Mucosa of rectum (tissue), 2 donors: ENCODE data around the gene SAG.

Source experiments
- H3K27ac ChIP-seq, 2 donors: one replicate each; pipeline ENCODE4 v1.7.0; 2013; ENCODE audit warnings: inconsistent platforms in 2 of 2, low read depth in 2 of 2, low read length in 2 of 2
- H3K27me3 ChIP-seq, 2 donors: one replicate each; pipeline ENCODE4 v1.7.0; 2013; ENCODE audit warnings: low read length in 2 of 2; ENCODE audit not compliant: control insufficient read depth in 2 of 2, insufficient read depth in 2 of 2
- H3K36me3 ChIP-seq, 2 donors: one replicate each; pipeline ENCODE4 v1.7.0; 2013; ENCODE audit warnings: low read length in 2 of 2; ENCODE audit not compliant: control insufficient read depth in 2 of 2, insufficient read depth in 2 of 2
- H3K4me1 ChIP-seq, 2 donors: one replicate each; pipeline ENCODE4 v1.7.0; 2013; ENCODE audit warnings: low read length in 2 of 2, mild to moderate bottlenecking in 1 of 2; ENCODE audit not compliant: control insufficient read depth in 2 of 2, insufficient read depth in 2 of 2
- H3K4me3 ChIP-seq, 2 donors: one replicate each; pipeline ENCODE4 v1.7.0; 2013; ENCODE audit warnings: low read length in 2 of 2
- H3K9ac ChIP-seq, 2 donors: one replicate each; pipeline ENCODE4 v1.7.0; 2013; ENCODE audit warnings: low read length in 2 of 2, low read depth in 1 of 2, mild to moderate bottlenecking in 1 of 2
- H3K9me3 ChIP-seq, 2 donors: one replicate each; pipeline ENCODE4 v1.7.0; 2013; ENCODE audit warnings: low read length in 2 of 2; ENCODE audit not compliant: control insufficient read depth in 2 of 2
- donor health status: healthy.
- donor health status: Normal muscosa, but diverticular disease.

The SAG gene

DNA sequence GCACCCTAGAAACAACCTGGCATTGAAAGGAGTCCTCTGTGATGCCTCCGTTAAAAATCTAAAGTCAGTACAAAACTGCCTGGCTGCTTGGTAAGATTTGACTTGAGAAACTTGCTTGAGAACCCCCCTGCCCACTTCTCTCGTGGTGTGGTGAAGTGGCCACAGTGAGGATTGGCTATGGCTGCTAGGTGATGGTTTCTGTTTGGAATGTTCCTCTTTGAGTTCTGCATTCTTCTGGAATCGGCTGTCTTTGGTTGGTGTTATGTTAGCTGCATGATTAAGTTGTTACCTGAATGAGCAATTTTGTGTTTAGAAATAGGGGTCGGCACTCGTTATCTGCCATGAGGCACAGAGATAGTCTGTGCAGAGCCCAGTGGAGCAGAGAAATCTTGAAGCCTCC, 21.7 kb upstream of the SAG start:
- Histone ChIP-seq H3K4me3 (no peak overlapping the region), H3K9ac (no peak overlapping the region), H3K36me3 (peaks cover 72% of the 10 kb centered on the region in 2 donors), H3K27ac (no peak overlapping the region), H3K9me3 (no peaks in the 10 kb centered on the region), H3K4me1 (peaks cover 0 to 4% of the 10 kb centered on the region in 2 donors), H3K27me3 (no peaks in the 10 kb centered on the region)

DNA sequence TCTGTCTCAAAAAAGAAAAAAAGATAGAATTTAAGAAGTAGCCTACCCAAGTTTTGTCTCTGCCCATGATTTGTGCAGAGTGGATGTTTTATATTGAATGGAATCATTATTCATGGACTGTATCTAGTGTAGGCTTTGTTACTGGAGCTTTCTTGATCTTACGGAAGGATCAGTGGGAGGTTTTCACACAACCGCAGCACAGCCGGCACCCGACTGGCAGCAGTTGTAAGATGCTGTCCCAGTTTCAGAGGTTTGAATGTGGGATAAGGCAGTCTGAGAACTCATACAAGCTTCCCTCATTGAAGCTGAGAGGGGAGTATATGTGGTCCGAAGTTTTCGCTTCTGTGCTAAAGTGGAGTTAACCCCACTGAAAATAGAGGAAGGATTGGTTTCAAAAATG, 19.7 kb upstream of the SAG start:
- H3K27me3 ChIP-seq: no peaks in the 10 kb centered on the region
- H3K9ac ChIP-seq: no peak overlapping the region
- no peak overlapping the region for H3K4me3 ChIP-seq
- H3K36me3 ChIP-seq: peaks cover 71 to 72% of the 10 kb centered on the region in 2 donors
- H3K4me1 ChIP-seq: no peaks in the 10 kb centered on the region
- no peaks in the 10 kb centered on the region for H3K9me3 ChIP-seq
- H3K27ac ChIP-seq: no peak overlapping the region

DNA sequence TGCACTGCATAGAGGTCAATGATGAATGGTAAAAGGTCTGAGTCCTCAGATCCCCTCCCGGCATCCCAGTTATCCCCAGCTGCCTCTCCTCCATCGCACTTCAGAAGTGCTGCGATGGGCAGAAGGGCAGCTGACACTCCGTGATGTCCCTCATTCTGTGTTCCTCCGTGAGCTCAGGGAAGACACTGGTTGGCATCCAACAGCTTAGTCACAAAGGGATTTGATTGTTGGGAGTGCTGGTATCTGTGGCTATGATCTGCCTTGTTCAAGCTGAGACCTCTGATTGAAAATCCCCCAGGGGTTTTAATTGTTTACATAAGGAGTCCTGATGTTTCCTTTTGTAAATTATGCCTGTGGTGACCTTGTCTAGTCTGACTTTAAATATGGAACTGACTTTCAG, 19.0 kb upstream of the SAG start:
- peaks cover 75 to 77% of the 10 kb centered on the region in 2 donors for H3K36me3 ChIP-seq

DNA sequence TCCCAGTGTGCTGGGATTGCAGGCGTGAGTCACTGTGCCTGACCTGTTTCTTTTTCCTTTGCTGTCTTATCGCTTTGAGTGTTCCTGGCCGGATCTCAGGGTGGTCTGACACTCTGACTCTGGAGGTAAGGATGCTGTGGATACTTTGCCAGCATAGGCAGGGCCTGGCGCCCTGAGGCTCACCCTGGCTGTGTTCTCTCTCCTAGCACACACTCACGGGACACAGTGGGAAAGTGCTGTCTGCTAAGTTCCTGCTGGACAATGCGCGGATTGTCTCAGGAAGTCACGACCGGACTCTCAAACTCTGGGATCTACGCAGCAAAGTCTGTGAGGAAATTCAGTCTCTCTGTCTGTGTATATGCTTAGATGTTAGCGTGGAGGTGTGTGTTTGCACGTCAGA, 18.0 kb upstream of the SAG start:
- Histone ChIP-seq H3K4me1 (no peaks in the 10 kb centered on the region), H3K9me3 (no peaks in the 10 kb centered on the region), H3K27me3 (no peaks in the 10 kb centered on the region), H3K27ac (no peak overlapping the region), H3K9ac (no peak overlapping the region), H3K36me3 (peaks cover 84% of the 10 kb centered on the region in 2 donors), H3K4me3 (no peak overlapping the region)

More for the DNA sequence above, 19.0 kb upstream of the SAG start:
- no peaks in the 10 kb centered on the region for H3K9me3 ChIP-seq
- H3K4me3 ChIP-seq: no peak overlapping the region
- no peak overlapping the region for H3K9ac ChIP-seq
- H3K4me1 ChIP-seq: no peaks in the 10 kb centered on the region
- H3K27me3 ChIP-seq: no peaks in the 10 kb centered on the region
- no peak overlapping the region for H3K27ac ChIP-seq

DNA sequence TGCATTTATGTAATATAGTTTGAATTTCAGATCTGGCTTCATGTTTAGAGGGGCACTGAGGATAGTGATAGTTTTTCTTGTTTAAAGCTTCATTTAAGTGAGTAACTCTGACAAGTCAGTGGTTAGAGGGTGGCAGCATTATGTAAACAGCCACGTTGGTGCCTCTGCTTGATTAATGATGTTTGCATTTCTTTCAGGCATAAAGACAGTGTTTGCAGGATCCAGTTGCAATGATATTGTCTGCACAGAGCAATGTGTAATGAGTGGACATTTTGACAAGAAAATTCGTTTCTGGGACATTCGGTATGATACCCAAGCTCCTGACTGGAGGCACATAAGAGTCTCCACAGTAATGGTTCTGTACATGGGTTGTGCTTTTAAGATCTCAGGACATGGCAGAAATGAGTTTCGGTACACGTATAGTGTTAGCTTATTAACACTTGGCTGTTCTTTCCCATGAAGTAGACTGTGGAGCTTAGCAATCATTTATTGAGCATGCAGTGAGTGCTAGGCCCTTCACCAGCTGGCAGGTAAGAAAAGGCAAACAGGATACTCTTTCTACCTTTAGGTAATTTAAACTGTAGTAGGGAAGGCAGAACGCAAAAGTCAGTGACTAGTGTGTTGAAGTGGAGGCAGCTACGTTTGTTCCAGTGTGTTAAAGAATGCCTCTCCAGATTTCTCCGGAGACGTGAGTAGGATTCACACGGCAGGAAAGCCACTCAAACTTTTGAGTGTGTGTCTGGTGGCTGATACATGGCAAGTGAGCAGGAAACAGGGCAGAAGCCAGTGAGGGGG, 17.4 kb upstream of the SAG start:
- no peak overlapping the region for H3K27ac ChIP-seq
- no peaks in the 10 kb centered on the region for H3K4me1 ChIP-seq
- H3K36me3 ChIP-seq: peaks cover 80 to 85% of the 10 kb centered on the region in 2 donors
- H3K27me3 ChIP-seq: no peaks in the 10 kb centered on the region
- H3K4me3 ChIP-seq: no peak overlapping the region
- no peaks in the 10 kb centered on the region for H3K9me3 ChIP-seq
- no peak overlapping the region for H3K9ac ChIP-seq

DNA sequence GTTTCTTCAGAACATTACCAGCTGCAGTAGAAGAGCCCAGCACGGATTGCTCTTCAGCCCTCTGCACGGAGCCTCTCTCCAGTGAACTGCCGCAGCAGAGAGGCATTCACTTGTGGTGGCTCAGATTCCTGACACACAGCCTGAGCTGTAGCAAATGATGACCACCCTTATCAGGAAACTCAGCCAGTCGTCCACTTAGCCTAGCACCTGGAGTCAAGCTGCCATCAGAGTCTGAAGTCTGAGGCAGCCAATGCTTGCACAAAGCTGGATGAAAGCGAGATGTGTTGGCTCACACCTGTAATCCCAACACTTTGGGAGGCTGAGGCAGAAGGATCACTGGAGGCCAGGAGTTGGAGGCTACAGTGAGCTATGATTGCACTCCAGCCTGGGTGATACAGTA, 11.7 kb upstream of the SAG start:
- Histone ChIP-seq H3K27ac (no peak overlapping the region), H3K36me3 (peaks cover 42 to 54% of the 10 kb centered on the region in 2 donors), H3K9ac (no peak overlapping the region), H3K9me3 (peaks cover 0 to 2% of the 10 kb centered on the region in 2 donors), H3K4me3 (no peak overlapping the region), H3K4me1 (peaks cover 3 to 14% of the 10 kb centered on the region in 2 donors), H3K27me3 (no peaks in the 10 kb centered on the region)

DNA sequence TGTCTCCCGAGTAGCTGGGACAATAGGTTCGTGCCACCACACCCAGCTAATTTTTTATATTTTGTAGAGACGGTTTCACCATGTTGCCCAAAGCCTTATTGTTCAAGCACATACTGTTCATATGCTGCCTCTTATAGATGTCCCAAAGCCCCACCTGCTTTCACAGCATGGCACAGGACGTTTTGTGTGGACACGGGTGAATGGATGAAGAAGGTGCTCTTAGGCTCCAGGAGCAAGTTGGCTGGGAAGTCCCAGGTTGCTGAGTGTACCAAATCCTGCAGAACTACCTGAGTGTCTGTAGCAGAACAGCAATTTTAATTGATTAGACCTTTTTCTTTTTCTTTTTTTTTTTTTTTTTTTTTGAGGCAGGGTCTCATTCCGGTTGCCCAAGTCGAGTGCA, 10.5 kb upstream of the SAG start:
- Histone ChIP-seq H3K27me3 (no peaks in the 10 kb centered on the region), H3K9ac (no peak overlapping the region), H3K27ac (no peak overlapping the region), H3K4me1 (peaks cover 3 to 14% of the 10 kb centered on the region in 2 donors), H3K9me3 (peaks cover 0 to 2% of the 10 kb centered on the region in 2 donors), H3K4me3 (no peak overlapping the region), H3K36me3 (peaks cover 30 to 42% of the 10 kb centered on the region in 2 donors)

DNA sequence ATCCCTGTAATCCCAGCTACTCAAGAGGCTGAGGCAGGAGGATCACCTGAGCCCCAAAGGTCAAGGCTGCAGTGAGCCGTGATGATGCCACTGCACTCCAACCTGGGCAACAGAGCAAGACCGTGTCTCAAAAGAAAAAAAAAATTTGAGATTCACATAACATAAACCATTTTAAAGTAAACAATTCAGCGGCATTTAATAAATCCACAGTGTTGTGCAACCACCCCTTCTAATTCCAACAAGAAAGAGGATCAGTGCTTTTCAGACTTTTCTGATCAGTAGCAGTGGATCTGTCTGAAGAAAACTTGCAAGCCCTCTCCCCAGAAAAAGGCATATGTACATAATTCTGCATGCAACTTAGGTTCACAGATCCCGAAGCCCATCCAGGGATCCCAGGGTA, 7.2 kb upstream of the SAG start:
- H3K9ac ChIP-seq: no peak overlapping the region

DNA sequence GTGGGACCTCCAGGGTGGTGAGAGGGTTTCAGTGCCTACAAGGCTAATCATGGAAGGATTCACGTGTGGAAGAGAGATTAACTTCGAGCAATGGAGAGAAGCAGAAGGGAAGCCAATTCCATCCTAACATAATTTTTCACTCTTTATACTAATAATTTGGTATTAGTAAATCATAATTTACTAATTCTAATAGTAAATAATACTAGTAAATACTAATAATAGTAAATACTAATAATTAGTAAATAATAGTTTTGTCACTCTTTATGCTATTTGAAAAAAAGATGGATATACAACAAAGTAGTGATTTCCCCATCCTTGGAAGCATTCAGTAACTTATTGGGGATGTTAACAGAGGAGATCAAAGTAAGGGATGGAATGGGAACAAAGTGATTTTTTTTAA, 6.4 kb upstream of the SAG start:
- H3K9me3 ChIP-seq: peaks cover 0 to 2% of the 10 kb centered on the region in 2 donors
- no peak overlapping the region for H3K9ac ChIP-seq
- no peaks in the 10 kb centered on the region for H3K27me3 ChIP-seq
- no peak overlapping the region for H3K4me3 ChIP-seq
- H3K4me1 ChIP-seq: peaks cover 3 to 14% of the 10 kb centered on the region in 2 donors
- no peak overlapping the region for H3K27ac ChIP-seq
- H3K36me3 ChIP-seq: peaks cover 0 to 1% of the 10 kb centered on the region in 2 donors

More for the DNA sequence above, 7.2 kb upstream of the SAG start:
- no peak overlapping the region for H3K4me3 ChIP-seq
- H3K36me3 ChIP-seq: peaks cover 4 to 9% of the 10 kb centered on the region in 2 donors
- H3K4me1 ChIP-seq: peaks cover 3 to 14% of the 10 kb centered on the region in 2 donors
- no peak overlapping the region for H3K27ac ChIP-seq
- no peaks in the 10 kb centered on the region for H3K27me3 ChIP-seq
- H3K9me3 ChIP-seq: peaks cover 0 to 2% of the 10 kb centered on the region in 2 donors

DNA sequence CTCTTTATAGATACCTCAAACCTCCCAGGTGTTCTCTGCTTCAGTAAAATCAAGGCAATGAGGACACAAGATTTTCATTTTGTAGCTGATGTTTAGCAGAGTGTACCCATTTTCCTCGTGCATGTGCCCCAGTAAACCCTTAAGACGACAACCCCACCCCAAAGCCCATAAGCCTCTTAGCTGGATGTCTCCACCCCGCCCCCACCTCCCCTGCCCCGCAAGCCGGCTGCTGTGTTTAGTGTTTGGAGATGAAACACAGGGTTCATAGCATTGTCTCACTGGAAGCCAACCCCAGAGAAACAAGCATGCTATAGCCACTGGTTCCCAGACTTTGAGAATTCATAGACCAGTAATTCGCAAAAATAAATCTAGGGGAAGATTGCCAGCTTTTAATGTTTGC, 5.8 kb upstream of the SAG start:
- Histone ChIP-seq H3K9ac (no peak overlapping the region), H3K4me1 (peaks cover 3 to 14% of the 10 kb centered on the region in 2 donors), H3K4me3 (no peak overlapping the region), H3K27me3 (no peaks in the 10 kb centered on the region), H3K27ac (no peak overlapping the region), H3K36me3 (no peaks in the 10 kb centered on the region), H3K9me3 (peaks cover 0 to 2% of the 10 kb centered on the region in 2 donors)
